ENCODE measurements around the gene COL5A3. TPM values are rescaled to one million over a fixed set of nuclear protein-coding genes. Genes with fewer than 3 reads are reported as not detected.
"Not testable (repeated sequence)": the region's sequence is repeated elsewhere in the genome, so short reads cannot be mapped to it uniquely, and the experiment has no call there.

The COL5A3 gene
- total RNA-seq, result 0.23 and 0.68 TPM in 2 replicates

DNA sequence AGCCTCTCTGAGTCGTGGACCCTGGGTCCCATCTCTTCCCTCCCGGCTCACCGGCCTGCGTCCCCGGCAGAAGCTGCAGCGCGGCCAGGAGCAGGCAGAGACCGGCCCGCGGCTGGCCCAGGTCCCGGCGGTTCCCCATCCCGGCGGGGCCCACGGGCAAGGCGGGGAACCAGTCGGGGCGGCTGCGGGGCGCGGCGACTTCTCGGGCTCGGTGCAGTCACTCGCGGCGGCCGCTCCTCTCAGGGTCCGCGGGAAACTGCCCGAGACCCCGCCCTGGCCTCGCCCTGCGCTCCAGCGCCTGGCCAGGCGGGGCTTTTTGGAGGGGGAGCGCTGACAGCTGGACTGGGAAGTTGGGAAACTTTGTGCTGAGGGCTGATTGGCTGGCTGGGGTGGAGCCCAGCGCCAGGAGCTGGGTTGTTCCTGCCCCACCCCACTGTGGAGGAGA, at the start of gene COL5A3:
TSS of gene COL5A3 (minus strand) at position 258 of the 445 bp plus-strand sequence. CDS start at position 139, 119 bp downstream.
- DNase-seq, result no peak

DNA sequence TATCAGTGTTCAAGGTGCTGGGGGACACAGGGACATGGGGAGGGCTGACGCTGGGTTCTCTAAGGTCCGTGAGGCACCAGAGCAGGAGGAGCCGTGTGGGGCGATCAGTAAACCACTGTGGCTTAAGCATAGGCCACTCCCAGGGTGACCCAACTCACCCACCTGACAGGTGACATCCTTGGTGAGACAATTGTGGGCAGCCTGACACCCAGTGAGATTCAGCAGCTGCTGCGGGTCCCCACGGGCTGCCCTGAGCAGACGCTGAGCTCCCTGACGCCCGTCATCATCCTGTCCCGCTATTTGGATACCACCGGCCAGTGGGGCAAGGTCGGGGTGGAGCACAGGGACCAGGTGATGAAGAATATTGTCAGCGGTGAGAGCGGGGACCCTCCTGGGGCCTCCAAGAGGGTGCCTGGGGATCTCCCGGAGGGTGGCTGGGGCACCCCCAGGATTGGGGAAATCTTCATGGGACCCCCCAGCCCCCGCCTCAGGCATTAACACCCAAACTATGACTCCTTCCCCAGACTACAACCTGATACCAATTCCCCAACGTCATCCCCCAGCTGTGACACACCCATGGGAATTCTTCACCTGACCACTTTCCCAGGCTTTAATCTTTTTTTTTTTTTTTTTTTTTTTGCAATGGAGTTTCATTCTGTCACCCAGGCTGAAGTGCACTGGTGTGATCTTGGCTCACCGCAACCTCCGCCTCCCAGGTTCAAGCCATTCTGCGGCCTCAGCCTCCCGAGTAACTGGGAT, 42.5 kb upstream of the COL5A3 start:
- DNase-seq, result no peak

DNA sequence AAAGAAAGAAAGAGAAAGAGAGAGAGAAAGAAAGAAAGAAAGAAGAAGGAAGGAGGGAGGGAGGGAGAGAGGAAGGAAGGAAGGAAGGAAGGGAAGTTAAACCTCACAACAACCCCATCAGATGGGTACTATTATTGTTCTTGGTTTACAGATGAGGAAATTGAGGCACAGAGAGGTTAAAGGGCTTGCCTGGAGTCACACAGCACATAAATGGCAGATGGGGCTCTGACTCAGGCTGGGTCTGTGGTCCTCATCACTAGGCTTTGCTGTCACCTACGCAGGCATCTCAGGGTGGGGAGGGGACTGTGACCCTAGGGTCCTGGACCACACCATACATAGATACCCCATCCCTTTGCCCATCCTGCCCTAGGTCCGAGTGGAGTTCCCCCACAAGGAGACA, 39.3 kb upstream of the COL5A3 start:
- no peak for DNase-seq

DNA sequence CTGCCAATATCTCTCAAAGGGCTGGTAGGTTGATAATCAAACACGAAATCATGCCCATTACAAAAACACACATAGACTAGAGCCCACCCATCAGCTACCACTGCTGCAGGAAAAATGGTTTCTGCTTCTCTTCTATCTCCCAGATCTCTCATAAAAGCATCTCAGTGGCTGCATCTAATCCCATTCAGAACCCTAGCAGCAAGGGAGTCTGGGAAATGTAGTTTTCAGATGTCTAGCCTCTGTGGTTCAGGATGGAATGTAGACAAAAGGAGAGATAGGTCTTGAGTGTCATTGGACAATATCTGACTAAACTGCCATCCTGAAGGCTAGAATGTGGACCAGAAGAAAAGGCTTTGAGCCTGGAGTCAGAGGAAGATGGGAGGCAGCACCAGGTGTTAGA, 35.1 kb upstream of the COL5A3 start:
- no peak for DNase-seq

DNA sequence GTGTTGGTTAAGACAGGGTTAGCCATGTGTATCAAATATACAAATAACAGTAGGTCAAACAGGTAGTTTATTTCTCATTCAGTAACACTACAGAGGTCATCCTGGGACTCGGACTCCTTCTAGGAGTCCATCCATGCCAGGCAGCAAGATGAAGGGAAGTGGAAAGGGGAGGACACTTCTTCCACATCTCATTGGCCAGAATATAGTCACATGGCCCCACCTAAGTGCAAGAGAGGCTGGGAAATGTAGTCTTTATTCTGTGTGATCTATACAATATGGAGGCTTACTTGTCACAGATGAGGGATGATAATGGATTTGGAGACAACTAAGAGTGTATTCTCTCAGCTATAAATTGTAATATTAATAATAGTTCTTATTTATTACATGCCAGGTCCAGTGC, 34.1 kb upstream of the COL5A3 start:
- DNase-seq, result peak; percentile 19

DNA sequence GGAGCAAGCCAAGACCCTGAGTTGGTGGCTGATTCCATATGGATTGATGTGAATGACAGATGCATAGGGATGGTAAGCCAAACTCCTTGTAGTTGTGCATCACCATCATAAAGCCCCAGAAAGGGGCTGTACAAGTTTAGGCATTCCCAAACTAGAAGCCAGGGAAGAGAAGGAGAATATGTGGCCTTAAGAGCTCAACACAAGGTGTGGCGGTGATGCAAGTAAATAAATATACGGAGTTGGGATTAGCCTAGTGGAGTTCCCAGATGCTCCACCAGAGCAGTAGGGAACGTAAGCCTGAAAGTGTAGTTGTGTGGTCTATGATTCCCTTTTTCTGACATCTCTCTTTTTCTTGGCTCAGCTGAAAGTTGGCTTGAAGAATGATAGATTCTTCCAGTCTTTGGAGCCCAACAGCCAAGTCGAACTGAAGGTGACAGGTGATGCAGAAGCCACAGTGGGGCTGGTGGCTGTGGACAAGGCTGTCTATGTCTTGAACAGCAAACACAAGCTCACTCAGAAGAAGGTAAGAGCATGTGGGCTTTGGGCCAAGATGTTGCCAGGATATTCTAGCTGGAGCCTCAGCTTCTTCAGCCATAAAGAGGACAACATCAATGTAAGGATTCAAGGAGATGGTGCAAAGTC, 33.1 kb upstream of the COL5A3 start:
- DNase-seq, result peak; percentile 10

DNA sequence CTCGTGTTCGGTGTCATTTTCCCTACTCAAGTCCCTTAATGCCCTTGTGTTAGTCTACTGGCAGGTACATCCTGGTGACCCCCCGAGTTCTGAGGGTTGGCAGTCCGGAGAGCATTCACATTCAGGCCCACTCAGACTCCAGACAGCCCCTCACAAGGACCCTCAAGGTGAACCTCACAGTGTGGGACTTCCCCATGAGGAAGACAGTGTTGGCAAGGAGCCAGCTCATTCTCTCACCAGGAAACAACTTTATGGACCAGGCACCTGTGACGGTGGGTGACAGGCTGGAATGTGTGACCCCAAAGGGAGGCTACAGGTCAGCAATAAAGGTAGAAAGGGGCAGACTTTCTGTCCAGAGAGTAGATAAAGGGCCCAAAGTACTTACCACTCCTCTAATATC, 27.5 kb upstream of the COL5A3 start:
- no peak for DNase-seq

DNA sequence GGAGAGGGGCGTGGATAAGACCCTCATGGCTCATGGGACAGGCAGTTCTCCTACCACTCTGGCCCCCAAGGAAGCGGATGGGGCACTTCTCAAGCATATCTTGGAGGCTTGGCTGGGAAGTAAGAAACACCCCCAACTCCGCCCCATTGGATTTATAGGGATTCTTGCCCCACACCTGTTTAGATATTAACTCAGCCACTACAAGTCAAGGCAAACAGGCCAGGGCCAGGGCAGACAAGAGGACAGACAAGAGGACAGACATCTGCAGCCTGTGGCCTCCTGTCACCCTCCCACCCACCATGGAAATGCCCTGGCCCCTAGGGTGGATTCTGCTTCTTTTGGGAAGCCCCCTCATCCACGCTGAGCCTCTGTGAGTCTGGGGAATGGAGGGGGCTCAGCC, 27.1 kb upstream of the COL5A3 start:
- DNase-seq, result no peak

DNA sequence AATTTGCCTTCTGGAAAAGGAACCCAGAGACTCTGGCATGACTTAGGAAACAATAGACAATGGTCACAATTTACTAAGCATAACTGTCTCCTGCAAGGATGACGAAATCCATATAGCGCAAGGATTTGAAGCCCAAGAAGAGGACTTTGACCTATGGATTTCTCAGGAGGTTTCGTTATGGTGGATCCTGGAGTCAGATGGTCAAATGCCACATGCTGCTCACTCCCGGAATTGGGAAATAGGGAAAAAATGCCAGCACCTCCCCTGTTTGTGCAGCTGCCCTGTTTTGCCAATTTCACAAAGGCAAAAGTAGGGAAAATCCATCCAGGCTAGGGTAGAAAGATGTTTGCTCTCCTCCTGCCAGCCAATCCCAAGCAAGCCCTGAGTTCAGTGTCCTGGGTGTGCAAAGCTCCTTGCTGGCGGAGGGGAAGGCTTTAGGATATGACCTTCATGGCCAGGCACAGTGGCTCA, 26.3 kb upstream of the COL5A3 start:
- DNase-seq, result peak; percentile 10

DNA sequence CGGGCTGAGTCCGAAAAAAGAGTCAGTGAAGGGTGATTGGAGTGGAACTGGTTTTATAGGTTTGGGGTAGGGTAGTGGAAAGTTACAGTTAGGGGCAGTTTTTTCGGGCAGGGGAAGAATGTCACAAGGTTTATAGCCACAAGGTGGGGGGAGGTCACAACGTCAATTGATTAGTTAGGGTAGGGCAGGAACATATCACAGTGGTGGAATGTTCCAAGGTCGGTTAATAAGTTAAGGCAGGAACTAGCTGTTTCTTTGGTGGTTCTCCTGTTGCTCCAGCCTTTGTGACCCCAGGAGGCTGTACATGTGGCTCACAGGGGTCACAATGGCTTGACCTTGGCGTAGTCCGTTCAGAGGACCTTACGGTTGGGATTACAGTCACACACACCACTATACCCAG, 23.3 kb upstream of the COL5A3 start:
- DNase-seq, result no peak

DNA sequence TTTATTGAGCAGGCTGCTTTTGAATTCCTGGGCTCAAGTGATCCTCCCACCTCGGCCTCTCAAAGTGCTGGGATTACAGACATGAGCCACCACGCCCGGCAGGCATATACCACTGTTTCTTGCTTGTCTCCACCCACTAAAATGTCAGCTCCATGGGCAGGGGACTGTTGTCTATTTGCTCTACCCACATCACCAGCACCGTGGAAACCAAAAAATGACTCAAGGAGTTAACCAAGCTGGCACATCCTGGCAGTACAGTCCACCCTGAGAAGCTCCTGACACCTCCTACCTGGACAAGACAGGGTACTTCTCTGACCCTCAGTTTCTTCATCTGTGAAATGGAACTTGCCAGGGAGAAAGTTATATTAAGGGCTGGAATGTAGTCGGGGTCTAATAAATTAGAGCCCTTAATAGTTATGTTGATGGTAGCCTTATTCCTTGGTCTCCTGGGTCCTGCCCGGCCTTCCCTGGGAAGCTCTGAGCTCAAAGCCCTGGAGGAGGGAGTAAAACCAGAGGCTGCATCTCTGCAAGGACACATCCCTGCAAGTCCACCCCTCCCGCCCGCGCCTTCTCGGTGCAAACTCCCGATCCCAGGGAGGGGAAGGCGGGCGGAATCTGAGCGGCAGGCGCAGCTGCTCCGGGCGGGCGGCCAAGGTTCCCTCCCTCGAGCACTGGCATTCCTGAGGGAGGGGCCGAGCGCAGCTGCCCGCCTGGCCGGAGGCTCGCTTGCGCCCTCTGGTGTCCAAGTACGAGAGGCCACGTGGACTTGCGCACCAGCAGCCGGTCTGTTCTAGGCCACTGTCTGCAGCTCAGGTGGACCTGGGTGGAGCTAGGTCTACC, 17.1 kb upstream of the COL5A3 start:
- DNase-seq, result peak; percentile 96

DNA sequence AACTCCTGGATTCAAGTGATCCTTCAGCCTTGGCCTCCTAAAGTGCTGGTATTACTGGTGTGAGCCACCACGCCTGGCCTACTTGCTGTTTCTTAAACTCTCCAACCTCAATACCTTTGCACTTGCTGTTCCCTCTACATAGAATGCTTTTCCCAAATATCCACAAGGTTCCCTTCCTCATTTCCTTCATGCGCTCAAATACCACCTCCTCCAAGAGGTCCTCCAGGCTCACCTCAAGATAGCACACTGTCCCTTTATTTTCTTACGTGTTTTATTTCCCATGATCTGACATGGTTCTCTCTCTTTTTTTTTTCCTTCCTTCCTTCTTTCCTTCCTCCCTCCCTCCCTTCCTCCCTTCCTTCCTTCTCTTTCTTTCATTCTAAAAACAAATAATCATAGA, 16.4 kb upstream of the COL5A3 start:
- no peak for DNase-seq

DNA sequence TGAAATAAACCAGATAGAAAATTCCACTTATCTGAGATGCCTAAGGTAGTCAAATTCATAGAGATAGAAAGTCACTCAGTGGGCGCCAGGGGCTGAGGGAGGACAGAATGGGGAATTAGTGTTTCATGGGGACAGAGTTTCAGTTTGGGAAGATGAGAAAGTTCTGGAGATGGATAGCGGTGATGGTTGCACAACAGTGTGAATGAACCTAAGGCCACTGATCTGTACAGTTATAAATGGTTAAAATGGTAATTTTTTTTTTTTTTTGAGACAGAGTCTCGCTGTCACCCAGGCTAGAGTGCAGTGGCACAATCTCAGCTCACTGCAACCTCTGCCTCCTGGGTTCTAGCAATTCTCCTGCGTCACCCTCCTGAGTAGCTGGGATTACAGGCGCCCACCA, 12.8 kb upstream of the COL5A3 start:
- DNase-seq, result not testable (repeated sequence)

DNA sequence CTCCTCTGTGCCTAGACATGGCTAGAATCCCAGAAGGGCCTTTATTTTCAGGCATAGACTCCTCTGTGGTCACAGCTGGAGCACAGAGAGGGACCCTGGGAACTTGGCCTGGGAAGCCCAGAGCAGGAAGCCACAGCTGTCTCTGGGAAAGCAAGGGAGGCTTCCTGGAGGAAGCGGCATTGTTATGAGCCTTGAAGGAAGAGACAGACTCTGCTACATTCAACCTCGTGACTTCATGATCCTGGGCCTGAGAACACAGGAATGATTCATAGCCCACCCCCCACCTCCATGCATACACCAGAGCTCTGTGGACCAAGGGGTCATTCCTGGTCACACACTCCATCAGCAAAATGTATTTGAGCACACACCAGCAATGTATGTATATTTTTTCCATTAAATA, 11.6 kb upstream of the COL5A3 start:
- DNase-seq, result peak; percentile 24

DNA sequence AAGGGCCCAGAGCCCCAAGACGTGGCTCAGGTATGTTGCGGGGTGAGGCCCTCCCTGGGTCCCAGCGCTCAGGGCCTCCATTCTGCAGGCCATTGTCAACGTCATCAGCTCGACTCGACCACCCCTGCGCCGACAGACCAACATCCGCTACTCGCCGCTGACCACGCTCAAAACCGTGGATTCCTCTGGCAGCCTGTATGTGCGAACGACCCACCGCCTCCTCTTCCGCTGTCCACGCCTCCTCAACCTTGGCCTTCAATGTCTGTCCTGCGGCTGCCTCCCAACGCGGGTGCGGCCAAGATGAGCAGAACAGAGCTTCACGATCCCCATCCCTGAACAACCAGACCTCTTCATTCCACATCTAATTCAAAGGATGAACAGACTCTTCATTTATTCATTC, 11.1 kb upstream of the COL5A3 start:
- DNase-seq, result no peak

DNA sequence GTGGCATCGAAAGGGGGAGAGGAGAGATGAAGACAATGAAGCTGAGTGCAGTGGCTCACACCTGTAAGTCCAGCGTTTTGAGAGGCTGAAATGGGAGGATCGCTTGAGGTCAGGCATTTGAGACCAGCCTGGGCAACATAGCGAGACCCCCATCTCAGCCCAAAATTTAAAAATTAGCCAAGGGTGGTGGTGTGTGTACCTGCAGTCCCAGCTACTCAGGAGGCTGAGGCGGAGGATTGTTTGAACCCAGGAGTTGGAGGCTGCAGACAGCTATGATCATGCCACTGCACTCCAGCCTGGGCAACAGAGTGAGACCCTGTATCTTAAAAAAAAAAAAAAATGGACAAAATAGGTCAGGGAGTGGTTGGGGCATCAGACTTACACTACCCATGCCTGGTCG, 10.5 kb upstream of the COL5A3 start:
- DNase-seq, result no peak

DNA sequence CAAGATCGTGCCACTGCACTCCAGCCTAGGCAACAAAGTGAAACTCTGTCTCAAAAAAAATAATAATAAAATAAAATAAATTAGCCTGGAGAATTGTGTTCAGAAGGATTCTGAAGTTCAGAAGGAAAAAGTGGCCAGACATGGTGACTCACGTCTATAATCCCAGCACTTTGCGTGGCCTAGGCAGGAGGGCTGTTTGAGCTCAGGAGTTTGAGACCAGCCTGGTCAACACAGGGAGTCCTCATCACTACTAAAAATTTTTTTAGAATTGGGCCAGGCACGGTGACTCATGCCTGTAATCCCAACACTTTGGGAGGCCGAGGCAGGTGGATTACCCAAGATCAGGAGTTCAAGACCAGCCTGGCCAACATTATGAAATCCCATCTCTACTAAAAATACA, 8.9 kb upstream of the COL5A3 start:
- no peak for DNase-seq

DNA sequence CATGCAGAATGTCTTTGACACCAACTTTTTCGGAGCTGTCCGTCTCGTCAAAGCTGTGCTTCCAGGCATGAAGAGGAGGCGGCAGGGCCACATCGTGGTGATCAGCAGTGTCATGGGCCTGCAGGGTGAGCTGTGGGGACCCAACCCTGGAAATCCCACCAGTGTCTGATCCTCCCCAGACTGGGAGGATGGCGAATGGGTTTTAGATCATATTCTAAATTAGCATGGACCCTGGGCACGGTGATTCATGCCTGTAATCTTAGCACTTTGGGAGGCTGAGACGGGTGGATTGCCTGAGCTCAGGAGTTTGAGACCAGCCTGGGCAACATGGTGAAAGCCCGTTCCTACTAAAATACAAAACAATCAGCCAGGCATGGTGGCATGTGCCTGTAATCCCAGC, 8.5 kb upstream of the COL5A3 start:
- DNase-seq, result no peak

DNA sequence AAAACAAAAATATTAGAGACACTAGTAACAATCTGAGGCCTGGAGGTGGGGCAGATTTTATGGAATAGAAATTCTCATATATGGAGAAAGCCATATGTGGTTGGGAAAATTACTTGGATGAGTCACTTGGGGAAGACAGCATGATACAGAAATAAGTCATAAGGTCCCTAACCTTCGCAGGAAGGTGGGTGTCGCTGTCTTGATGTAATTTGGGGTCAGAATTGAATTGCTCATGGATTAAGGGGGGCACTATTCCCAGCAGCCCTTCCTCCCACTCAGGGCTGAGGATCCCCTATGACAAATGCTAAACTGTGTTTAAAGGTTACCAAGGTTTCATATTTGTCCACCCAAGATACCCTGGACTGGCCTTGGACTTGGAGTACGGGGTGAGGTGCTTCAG, 8.0 kb upstream of the COL5A3 start:
- DNase-seq, result no peak

DNA sequence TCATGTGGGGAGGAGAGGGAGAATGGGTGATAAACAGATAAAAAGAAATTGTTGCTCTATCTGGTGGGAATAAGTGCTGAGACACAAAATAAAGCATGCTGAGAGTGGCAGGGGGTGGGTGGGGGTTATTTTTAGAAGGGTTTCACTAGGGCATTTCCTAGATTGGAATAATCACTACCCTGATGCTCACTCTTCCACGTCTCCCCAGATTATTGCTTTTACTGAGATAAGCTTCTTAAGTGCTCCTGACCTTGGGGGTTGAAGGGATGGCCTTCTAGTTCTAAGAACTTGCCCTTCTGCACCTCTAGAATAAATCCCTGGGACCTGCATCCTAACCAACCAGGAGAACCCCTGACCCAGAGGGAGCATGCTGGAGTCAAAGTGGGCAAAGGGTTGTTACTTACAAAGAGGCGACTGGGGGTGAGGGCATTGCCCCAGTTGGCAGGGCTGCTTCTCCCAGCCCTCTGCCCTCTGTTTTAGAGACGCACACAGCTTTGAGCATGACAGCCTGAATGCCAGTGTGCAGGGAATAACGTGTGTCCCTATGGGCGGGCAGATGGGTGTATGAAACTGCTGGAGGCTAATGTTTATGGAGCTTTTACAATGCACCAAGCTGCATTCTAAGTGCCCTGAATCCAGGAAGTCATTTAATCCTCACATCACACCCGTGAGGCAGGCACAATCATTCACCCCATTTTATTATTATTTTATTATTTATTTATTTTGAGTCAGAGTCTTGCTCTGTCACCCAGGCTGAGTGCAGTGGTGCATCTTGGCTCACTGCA, 3.7 kb upstream of the COL5A3 start:
- no peak for DNase-seq

DNA sequence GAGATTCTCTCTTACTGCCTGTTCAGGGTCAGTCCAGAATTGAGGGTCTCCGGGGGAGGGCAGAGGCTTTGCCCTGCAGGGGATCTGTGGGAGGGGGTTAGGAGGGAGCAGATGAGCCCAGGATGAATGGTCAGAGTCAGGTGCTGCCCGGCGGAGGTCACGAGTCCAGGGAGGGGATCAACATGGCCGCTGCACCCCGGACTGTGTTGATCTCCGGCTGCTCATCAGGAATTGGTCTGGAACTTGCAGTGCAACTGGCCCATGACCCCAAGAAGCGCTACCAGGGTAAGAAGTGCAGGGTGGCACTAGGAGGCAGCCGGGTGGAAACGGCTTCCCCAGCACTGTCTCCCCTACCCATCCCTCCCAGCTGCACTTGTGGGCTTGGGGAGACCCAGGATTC, 3.0 kb upstream of the COL5A3 start, which contains the start of gene RDH8:
TSS of gene RDH8 (plus strand) at position 168 of the 400 bp plus-strand sequence. CDS start at position 183, 15 bp downstream.
- no peak for DNase-seq

DNA sequence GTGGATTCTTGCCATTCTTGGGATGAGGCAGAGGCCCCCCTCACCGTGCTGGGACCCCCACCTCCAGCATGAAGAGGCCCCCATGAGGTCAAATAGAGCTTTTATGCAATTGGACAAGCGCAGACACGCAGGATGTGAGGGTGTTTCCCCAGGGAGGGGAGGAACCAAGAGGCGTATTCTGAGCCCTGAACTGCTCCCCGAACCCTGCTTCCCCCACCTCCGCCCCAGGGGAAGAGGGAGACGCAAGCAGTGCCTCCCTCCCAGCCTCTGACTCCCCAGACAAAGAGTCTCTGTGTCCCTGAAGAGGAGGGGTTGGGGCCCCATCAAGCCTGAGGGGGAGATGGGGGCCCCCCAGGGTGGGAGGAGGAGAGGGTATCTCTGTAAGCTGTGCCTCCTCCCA, 1.7 kb upstream of the COL5A3 start:
- no peak for DNase-seq
